HG02852 (cell line): Measurements from ENCODE around the gene BCKDHB.
A peak's percentile ranks its signal among the peaks of the same experiment; 100 is the strongest.
"Not testable (repeated sequence)": the region's sequence is repeated elsewhere in the genome, so short reads cannot be mapped to it uniquely, and the experiment has no call there.

ENCODE experiments used
- ATAC-seq: cut with Tn5 transposase; IDR thresholded peaks from one replicate; pipeline ENCODE4 v1.9.1; 2021; ENCODE audit warnings: mild to moderate bottlenecking, moderate library complexity; ENCODE audit not compliant: unreplicated experiment

BCKDHB gene

DNA sequence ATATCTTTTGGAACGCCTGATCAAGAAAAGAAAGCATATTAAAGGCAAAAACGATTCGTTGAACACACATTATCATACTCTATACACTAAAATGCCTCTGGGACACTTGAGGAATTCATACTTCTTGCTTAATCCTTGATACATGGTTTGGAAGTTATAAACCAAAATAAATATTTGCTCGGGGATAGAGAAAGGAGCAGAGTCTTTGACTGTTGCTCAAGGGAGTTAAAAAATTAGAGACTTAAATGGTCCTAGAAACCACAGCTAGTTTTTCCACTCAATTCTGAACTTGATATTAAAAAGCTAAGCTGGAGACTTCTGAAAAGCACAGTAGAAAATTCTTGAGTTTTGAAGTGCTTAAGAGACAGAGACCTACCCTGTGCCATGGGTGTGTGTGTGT, 98.9 kb downstream of the BCKDHB start:
- ATAC-seq: no peak

GRCh38 chr6:80206758-80207157, 100.3 kb downstream of the BCKDHB start:
- ATAC-seq: no peak

GRCh38 chr6:80209430-80209829, 103.0 kb downstream of the BCKDHB start:
- ATAC-seq: peak; percentile 46

GRCh38 chr6:80210618-80211017, 104.1 kb downstream of the BCKDHB start:
- ATAC-seq: peak; percentile 51

- ATAC-seq: peak; percentile 43
Observed at GRCh38 chr6:80211286-80211685, 104.8 kb downstream of the BCKDHB start.

DNA sequence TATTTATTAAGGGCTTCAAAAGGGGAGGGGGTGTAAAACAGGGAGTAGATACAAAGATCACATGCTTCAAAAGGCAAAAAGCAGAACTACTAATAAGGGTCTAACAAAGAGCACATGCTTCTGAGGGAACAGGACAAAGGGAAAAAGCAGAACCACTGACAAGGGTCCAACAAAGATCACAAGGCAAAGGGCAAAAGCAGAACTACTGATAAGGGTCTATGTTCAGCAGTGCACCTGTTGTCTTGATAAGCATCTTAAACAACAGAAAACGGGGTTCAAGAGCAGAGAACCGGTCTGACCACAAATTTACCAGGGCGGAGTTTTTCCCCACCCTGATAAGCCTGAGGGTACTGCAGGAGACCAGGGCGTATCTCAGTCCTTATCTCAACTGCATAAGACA, 105.4 kb downstream of the BCKDHB start:
- ATAC-seq: not testable (repeated sequence)

DNA sequence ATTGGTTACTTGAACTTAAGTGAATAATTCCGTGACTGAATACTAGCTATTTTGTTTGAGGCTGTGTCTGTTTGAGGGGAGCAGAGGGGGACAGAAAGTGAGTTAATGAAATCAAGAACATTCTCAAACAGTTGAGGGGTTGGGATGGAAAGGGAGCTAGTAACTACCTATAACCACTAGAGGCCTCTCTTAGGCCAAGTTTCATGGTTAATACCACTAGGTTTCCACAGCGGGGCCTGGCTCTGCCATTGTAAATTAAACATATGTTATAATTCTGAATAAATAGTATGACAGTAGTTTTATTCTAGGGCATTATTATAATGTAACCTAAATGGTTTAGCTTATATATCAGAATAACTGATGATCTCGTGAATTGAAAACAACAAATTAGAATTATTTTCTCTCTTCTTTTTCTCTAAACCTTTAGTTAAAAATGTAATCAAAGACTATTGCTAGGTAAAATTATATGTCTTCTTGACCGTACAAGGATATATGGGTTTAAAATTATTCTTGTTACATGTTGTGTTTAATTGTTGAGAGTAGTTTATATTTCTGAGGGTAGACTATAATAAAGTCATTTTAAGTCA, 108.1 kb downstream of the BCKDHB start:
- ATAC-seq: peak; percentile 80

GRCh38 chr6:80215063-80215462, 108.6 kb downstream of the BCKDHB start:
- ATAC-seq: no peak

DNA sequence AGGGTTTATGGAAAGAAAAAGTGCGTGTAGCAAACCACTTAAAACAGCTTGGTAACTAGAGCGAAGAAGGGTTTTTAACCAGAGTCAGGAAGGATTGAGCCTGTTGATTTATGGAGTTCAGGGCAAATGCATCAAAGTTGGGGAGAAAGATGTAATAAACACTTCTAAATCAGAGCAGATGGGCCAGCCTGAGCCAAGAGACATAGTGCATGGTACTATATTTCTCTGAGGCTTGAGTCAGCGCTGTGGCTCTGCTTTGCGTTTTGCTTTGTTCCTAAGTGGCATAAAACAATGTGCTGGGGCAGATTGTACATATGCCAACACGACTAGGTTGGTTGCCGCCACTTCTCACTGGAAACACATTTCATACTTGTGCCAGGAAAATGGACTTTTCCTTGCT, 111.3 kb downstream of the BCKDHB start:
- no peak for ATAC-seq

DNA sequence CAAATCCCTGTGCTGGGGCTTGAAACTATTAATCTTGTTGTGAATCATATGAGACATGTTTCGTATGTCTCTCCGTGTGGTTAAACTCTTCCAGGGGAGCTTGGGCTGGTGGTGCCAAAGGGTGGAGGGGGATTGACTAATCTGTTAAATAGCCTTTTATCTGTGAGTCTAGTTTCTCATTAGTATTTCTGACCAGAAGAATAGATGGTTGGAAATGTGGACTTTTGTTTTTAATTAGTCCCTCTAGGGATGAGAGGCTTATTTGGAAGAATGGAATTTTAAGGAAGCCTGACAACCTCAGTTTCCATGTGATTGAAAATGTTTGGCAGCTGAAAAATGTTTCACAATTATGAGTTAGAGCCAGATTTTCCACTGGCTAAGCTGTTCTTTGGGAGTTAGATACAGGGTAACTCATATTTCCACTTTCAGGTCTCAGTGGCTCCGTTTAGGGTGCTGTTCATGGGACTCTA, 117.3 kb downstream of the BCKDHB start:
- no peak for ATAC-seq

DNA sequence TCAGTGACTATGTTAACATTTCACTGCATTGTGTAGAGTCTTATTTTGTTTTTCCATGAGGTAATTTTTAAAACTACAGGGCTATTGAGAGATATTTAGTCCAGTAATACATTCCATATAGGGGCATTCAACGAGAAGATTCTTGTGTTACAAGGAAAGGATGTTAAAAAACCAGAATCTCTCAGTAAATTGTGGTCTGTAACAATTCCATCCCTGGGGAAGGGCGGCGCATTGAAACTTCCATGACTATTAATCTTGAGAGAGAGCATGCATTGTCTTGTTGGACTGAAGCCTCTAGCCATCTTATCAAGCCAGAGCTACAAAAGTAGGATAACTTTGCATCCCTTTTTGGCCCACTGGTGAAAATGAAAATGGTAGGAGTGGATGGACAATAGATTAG, 119.7 kb downstream of the BCKDHB start:
- no peak for ATAC-seq

DNA sequence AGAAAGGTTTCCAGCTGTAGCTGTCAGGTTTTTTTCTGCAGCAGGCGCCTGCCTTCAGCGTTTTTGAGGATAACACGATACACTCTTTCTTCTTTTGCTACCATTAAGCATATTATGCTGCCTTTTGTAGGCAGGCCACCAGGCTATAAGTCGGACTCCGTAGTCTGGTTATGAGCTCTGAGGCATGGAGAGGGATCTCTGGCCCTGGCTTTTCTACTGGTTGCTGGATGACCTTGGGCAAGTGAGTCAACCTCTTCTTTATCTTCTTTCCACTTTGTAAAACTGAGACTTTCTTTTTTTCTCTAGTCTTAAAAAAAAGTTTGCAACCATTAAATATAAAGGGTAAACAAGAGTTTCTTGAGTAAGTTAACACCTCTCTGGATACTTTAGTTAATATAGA, 120.2 kb downstream of the BCKDHB start:
- no peak for ATAC-seq

DNA sequence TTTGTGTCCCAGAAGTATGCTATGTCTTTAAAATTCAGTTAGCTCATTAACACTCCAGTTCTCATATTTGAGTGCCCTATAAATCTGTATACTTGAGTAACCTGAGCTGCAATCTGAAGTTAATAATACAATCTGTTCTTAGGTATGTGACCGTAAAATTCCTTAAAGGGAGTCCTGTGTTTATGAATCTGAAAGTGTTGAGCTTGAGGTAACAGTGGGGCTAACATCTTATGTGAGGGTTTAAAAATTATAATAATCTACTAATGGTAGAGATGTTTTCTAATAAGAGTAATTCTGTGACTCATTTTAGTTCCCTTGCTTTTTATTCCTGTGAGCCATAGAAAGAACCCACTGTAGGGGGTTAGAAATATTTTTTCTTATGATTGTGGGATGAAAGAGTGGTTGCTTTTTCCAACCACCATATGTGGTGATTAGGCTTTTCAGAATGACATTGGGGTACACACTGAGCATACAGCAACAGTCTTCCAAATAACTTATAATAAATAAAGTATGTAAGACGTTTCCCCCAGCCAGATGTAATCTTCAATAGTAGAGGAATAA, 121.2 kb downstream of the BCKDHB start:
- no peak for ATAC-seq

- ATAC-seq: no peak
Observed at GRCh38 chr6:80233262-80233661, 126.8 kb downstream of the BCKDHB start.

DNA sequence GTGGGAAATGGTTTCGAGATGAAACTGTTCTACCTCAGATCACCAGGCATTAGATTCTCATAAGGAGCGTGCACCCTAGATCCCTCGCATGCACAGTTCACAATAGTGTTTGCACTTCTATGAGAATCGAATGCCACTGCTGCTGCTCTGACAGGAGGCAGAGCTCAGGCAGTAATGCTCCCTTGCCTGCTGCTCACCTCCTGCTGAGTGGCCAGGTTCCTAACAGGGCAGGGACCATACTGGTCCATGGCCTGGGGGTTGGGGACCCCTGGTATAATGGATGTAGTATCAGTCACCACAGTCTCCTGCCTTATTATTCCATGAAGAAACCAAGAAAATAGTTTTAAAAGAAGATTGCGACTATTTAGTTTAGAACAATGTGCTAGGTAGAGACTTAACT, 127.5 kb downstream of the BCKDHB start:
- no peak for ATAC-seq

DNA sequence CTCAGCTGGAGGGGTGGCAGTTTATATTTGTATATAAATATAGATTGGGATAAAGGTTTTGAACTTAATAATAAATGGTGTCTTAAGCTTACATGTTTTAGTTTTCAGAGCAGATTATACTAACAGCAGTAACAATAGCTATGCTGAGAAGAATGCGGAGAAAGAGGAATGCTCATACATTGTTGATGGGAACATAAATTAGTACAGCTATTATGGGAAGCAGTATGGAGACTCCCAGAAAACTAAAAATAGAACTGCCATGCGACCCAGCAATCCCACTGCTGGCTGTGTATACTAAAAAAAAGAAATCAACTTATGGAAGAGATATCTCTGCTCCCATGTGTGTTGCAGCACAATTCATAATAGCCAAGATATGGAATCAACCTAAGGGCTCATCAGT, 127.9 kb downstream of the BCKDHB start:
- no peak for ATAC-seq

DNA sequence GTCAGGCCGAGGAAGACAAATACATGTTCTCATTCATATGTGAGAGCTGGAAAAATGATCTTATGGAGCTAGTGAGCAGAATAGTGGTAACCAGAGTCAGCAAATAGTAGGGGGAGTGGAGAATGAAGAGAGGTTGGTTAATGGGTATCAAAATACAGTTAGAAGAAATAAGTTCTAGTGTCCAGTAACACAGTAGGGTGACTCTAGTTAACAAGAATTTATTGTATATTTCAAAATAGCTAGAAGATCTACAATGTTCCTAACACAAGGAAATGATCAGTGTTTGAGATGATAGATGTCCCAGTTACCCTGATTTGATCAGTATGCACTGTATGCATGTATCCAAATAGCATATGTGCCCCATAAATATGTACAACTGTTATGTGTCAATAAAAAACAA, 128.4 kb downstream of the BCKDHB start:
- no peak for ATAC-seq

DNA sequence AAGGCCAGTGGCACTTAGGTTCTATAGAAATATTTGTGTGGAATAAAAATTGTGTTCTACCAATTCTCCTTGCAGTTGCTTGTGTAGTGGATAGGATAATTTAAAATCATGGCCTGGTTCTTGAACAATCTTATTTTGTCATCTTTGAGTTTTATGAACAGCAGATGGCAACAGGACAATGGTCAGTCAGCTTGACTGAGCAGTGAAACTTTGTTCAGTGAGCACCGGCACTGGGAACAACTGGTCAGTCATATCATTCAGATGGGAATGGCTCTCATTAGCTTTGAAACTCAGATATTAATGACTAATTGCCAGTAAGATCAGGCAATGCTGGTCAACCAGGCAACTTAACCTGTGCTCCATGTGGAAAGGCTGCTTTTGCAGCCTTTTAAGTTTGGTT, 129.2 kb downstream of the BCKDHB start:
- no peak for ATAC-seq

- not testable (repeated sequence) for ATAC-seq
Observed at GRCh38 chr6:80238754-80239153, 132.3 kb downstream of the BCKDHB start.

- ATAC-seq: peak; percentile 48
Observed at GRCh38 chr6:80245043-80245442, 138.6 kb downstream of the BCKDHB start.

DNA sequence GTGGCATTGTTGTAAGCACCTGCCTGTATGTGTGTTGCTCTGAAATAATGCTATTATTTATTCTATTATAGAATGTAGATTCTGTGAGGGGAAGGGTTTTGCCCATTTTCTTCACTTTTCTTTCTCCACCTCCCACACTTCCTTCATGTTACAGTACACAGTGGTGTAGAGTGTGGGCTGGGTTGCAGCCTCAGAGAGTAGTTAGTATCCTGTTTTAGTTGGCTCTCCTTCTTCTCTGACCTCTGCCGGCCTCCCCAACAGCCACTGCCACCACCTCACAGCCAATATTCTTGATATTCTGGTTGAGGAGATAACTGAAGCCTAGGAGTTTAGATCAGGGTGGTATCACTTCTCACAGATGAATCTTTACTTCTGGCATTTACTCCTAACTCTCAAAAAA, 143.4 kb downstream of the BCKDHB start:
- ATAC-seq: peak; percentile 72

DNA sequence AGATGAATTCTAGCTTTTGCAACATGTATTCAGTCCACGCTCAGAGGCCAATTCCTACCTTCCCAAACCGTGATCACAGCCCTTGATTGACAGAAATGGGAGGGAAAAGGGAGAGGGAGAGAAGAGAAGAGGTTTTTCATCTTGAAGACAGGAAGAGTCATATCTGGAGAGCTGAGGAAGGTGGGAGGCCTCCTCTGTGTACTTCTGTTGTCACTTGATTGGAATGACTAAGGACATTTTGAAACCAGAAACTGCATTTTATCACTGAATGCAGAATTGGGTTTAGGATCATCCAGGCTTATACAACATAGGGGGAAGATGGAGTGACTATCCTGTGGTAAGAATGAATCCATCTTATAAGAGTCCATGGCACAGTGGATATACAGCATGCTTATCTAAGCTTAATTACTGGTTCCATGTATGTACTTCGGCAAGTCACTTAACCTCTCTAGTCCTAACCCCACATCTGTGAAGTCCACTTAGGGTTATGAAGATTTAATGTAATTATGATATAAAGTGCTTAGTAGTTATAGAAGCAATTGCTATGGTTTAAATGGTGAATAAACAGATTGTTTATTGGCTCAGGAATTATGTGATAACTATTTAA, 144.0 kb downstream of the BCKDHB start:
- peak; percentile 76 for ATAC-seq

GRCh38 chr6:80251321-80251720, 144.8 kb downstream of the BCKDHB start:
- ATAC-seq: no peak
